ENCODE results near the gene FNBP1.

Gene FNBP1

GRCh38 chr9:129889941-129890717, 152.9 kb downstream of the FNBP1 start:
- H3K4me3 ChIP-seq (ENCODE audit: low read length, poor library complexity, severe bottlenecking) = no peak overlapping the region
- TF ChIP-seq CTCF (conservative IDR thresholded peaks at IDR 0.05; ENCODE audit: low read length) (no peak), EZH2phosphoT487 (IDR thresholded peaks at IDR 0.05; ENCODE audit: borderline replicate concordance) (no peak)

GRCh38 chr9:129889122-129889940, 153.7 kb downstream of the FNBP1 start:
- Histone ChIP-seq H3K36me3 (ENCODE audit: insufficient read depth, low read length) (peaks cover 8% of the 10 kb centered on the region; the same call in 1 of the 2 replicates), H3K4me1 (ENCODE audit: insufficient read depth, low read length, poor library complexity, severe bottlenecking) (peaks cover 77% of the 10 kb centered on the region)

More at GRCh38 chr9:129889941-129890717, 152.9 kb downstream of the FNBP1 start:
- Histone ChIP-seq H3K79me2 (ENCODE audit: insufficient read depth, low read length) (peaks cover 35% of the 10 kb centered on the region), H3K27me3 (ENCODE audit: insufficient read depth, low read length, poor library complexity, severe bottlenecking) (no peaks in the 10 kb centered on the region), H4K20me1 (ENCODE audit: insufficient read depth, low read length, poor library complexity, severe bottlenecking) (no peaks in the 10 kb centered on the region), H3K36me3 (ENCODE audit: insufficient read depth, low read length) (peaks cover 12% of the 10 kb centered on the region; the same call in 1 of the 2 replicates), H3K9me2 (replicated peaks; ENCODE audit: low read depth, low read length) (no peaks in the 10 kb centered on the region), H3K4me2 (ENCODE audit: low read depth, low read length, poor library complexity, severe bottlenecking) (peak overlapping the region; percentile 95), H3F3A (ENCODE audit: low read depth) (peaks cover 18% of the 10 kb centered on the region), H2AFZ (ENCODE audit: low read length) (no peak overlapping the region), H3K9ac (ENCODE audit: low read depth, low read length, poor library complexity, severe bottlenecking) (peak overlapping the region; percentile 94), H3K9me3 (ENCODE audit: insufficient read depth, low read depth, low read length) (no peaks in the 10 kb centered on the region), H3K4me1 (ENCODE audit: insufficient read depth, low read length, poor library complexity, severe bottlenecking) (peaks cover 78% of the 10 kb centered on the region)

More at GRCh38 chr9:129889122-129889940, 153.7 kb downstream of the FNBP1 start:
- peaks cover 40% of the 10 kb centered on the region for H3K79me2 ChIP-seq (ENCODE audit: insufficient read depth, low read length)
- no peak for TF ChIP-seq CTCF (conservative IDR thresholded peaks at IDR 0.05; ENCODE audit: low read length)
- TF ChIP-seq EZH2phosphoT487 (IDR thresholded peaks at IDR 0.05; ENCODE audit: borderline replicate concordance) = no peak
- no peaks in the 10 kb centered on the region for H3K9me2 ChIP-seq (replicated peaks; ENCODE audit: low read depth, low read length)
- H3K4me3 ChIP-seq (ENCODE audit: low read length, poor library complexity, severe bottlenecking) = peak overlapping the region; percentile 63
- H3K27me3 ChIP-seq (ENCODE audit: insufficient read depth, low read length, poor library complexity, severe bottlenecking) = no peaks in the 10 kb centered on the region
- no peaks in the 10 kb centered on the region for H3K9me3 ChIP-seq (ENCODE audit: insufficient read depth, low read depth, low read length)
- no peaks in the 10 kb centered on the region for H4K20me1 ChIP-seq (ENCODE audit: insufficient read depth, low read length, poor library complexity, severe bottlenecking)
- H2AFZ ChIP-seq (ENCODE audit: low read length) = no peak overlapping the region
- peaks cover 18% of the 10 kb centered on the region for H3F3A ChIP-seq (ENCODE audit: low read depth)
- H3K4me2 ChIP-seq (ENCODE audit: low read depth, low read length, poor library complexity, severe bottlenecking) = peak overlapping the region; percentile 95
- peak overlapping the region; percentile 94 for H3K9ac ChIP-seq (ENCODE audit: low read depth, low read length, poor library complexity, severe bottlenecking)

Data from Loucy (cell line).